Measurements from ENCODE around the gene CLIP1.

CLIP1 gene

GRCh38 chr12:122460061-122460460, 37.6 kb upstream of the CLIP1 start:
- TF ChIP-seq CTCF (conservative IDR thresholded peaks at IDR 0.05; ENCODE audit: control insufficient read depth, insufficient read depth, low read depth, low read length), result no peak
- no peak overlapping the region for H3K4me3 ChIP-seq (ENCODE audit: control insufficient read depth, low read depth, low read length)
- DNase-seq (ENCODE audit: low read depth), result no peak

GRCh38 chr12:122459211-122459610, 36.7 kb upstream of the CLIP1 start:
- no peak overlapping the region for H3K4me3 ChIP-seq (ENCODE audit: control insufficient read depth, low read depth, low read length)
- DNase-seq (ENCODE audit: low read depth), result no peak
- TF ChIP-seq CTCF (conservative IDR thresholded peaks at IDR 0.05; ENCODE audit: control insufficient read depth, insufficient read depth, low read depth, low read length), result no peak

- no peak overlapping the region for H3K4me3 ChIP-seq (ENCODE audit: control insufficient read depth, low read depth, low read length)
- DNase-seq (ENCODE audit: low read depth), result no peak
- TF ChIP-seq CTCF (conservative IDR thresholded peaks at IDR 0.05; ENCODE audit: control insufficient read depth, insufficient read depth, low read depth, low read length), result no peak
Observed at GRCh38 chr12:122458105-122459035, 35.9 kb upstream of the CLIP1 start.

- TF ChIP-seq CTCF (conservative IDR thresholded peaks at IDR 0.05; ENCODE audit: control insufficient read depth, insufficient read depth, low read depth, low read length), result no peak
- no peak for DNase-seq (ENCODE audit: low read depth)
- no peak overlapping the region for H3K4me3 ChIP-seq (ENCODE audit: control insufficient read depth, low read depth, low read length)
Observed at GRCh38 chr12:122457627-122458026, 35.2 kb upstream of the CLIP1 start.

GRCh38 chr12:122454739-122455138, 32.3 kb upstream of the CLIP1 start:
- no peak for TF ChIP-seq CTCF (conservative IDR thresholded peaks at IDR 0.05; ENCODE audit: control insufficient read depth, insufficient read depth, low read depth, low read length)
- no peak for DNase-seq (ENCODE audit: low read depth)

GRCh38 chr12:122454250-122454721, 31.8 kb upstream of the CLIP1 start:
- no peak for TF ChIP-seq CTCF (conservative IDR thresholded peaks at IDR 0.05; ENCODE audit: control insufficient read depth, insufficient read depth, low read depth, low read length)
- H3K4me3 ChIP-seq (ENCODE audit: control insufficient read depth, low read depth, low read length), result no peak overlapping the region
- DNase-seq (ENCODE audit: low read depth), result no peak

More at GRCh38 chr12:122454739-122455138, 32.3 kb upstream of the CLIP1 start:
- H3K4me3 ChIP-seq (ENCODE audit: control insufficient read depth, low read depth, low read length), result no peak overlapping the region
